A549 (cell line): ENCODE data around the gene ELANE.
"Not testable (repeated sequence)": the region's sequence is repeated elsewhere in the genome, so short reads cannot be mapped to it uniquely, and the experiment has no call there.

Experiments
- CTCF ChIP-seq: fragments of >200 bp; sonication (Bioruptor Twin); formaldehyde crosslinking; IDR thresholded peaks from 3 replicates; pipeline ENCODE4 v1.5.1; 2016
- ESRRA ChIP-seq: fragments of 150-350 bp; IDR thresholded peaks from 2 replicates; pipeline ENCODE4 v1.6.1; 2014; ENCODE audit warnings: mild to moderate bottlenecking, low read length, borderline replicate concordance
- PHF8 ChIP-seq: fragments of 200-600 bp; sonication (generic); IDR thresholded peaks from 2 replicates; pipeline ENCODE4 v1.6.1; 2016; ENCODE audit warnings: low read depth, mild to moderate bottlenecking, antibody characterized with exemption, moderate library complexity, borderline replicate concordance
- POLR2A ChIP-seq: IDR thresholded peaks from 2 replicates; pipeline ENCODE4 v1.6.1; 2012; ENCODE audit warnings: mild to moderate bottlenecking, low read length
- SREBF2 ChIP-seq: fragments of 450-650 bp; IDR thresholded peaks from 2 replicates; pipeline ENCODE4 v1.6.1; 2014; ENCODE audit warnings: mild to moderate bottlenecking, moderate library complexity
- USF2 ChIP-seq: fragments of 450-650 bp; IDR thresholded peaks from 2 replicates; pipeline ENCODE4 v1.6.1; 2014; ENCODE audit warnings: antibody characterized with exemption

- not testable (repeated sequence) for TF ChIP-seq SREBF2, PHF8, CTCF, POLR2A, USF2, ESRRA
These were observed 26.9 kb downstream of the ELANE start for GRCh38 chr19:878751-879561.
